Ectodermal cell (in vitro differentiated cells): ENCODE measurements around the gene PSG4.
"Not testable (repeated sequence)": the region's sequence is repeated elsewhere in the genome, so short reads cannot be mapped to it uniquely, and the experiment has no call there.

Experiments used
- H3K27ac ChIP-seq: 2 replicates; pipeline ENCODE4 v1.7.0; 2013; ENCODE audit warnings: mild to moderate bottlenecking, low read depth, low read length; ENCODE audit not compliant: insufficient read depth, poor library complexity, severe bottlenecking
- H3K27me3 ChIP-seq: 2 replicates; pipeline ENCODE4 v1.7.0; 2013; ENCODE audit warnings: mild to moderate bottlenecking, low read length; ENCODE audit not compliant: insufficient read depth, control insufficient read depth, poor library complexity, severe bottlenecking
- H3K36me3 ChIP-seq: one replicate; pipeline ENCODE4 v1.7.0; 2013; ENCODE audit warnings: low read length; ENCODE audit not compliant: control insufficient read depth, insufficient read depth
- H3K4me1 ChIP-seq: one replicate; pipeline ENCODE4 v1.7.0; 2013; ENCODE audit warnings: low read length; ENCODE audit not compliant: control insufficient read depth, insufficient read depth
- H3K4me3 ChIP-seq: 2 replicates; pipeline ENCODE4 v1.7.0; 2013; ENCODE audit warnings: low read depth, low read length, control low read depth; ENCODE audit not compliant: insufficient read depth
- H3K9me3 ChIP-seq: 2 replicates; pipeline ENCODE4 v1.7.0; 2013; ENCODE audit warnings: mild to moderate bottlenecking, low read length, moderate library complexity; ENCODE audit not compliant: control insufficient read depth
- WGBS, 2 experiments: methylation state at CpG; one replicate each; pipeline ENCODE4 v1.1.7; 2013; ENCODE audit warnings: missing lambda C conversion rate in 2 of 2; 5-methylcytosine and 5-hydroxymethylcytosine counted together

PSG4 gene

DNA sequence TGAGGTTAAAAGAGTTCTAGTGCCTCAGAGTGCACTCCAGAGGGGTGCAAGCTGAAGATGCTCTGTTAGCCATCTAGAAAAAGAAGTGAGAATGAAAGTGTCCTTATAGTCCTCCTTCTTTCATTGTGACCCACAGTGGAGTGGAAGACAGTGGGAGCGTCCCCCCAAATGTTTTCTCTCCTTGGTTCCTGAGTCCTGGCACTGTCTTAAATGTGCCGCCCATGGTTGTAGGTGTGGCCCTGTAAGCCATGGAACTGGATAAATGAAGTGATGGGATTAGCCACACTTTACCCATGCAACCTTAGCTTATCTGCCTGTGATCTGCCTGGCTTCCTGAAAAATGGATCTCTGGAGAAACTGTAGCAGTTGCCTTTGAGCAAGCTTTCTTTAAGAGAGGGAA, 23.3 kb upstream of the PSG4 start:
- H3K27me3 ChIP-seq, H3K9me3 ChIP-seq, H3K27ac ChIP-seq, H3K4me3 ChIP-seq, H3K4me1 ChIP-seq, H3K36me3 ChIP-seq: not testable (repeated sequence)
- 84 to 86% methylated on average over 2 of the region's 2 CpGs for WGBS, 2 experiments

DNA sequence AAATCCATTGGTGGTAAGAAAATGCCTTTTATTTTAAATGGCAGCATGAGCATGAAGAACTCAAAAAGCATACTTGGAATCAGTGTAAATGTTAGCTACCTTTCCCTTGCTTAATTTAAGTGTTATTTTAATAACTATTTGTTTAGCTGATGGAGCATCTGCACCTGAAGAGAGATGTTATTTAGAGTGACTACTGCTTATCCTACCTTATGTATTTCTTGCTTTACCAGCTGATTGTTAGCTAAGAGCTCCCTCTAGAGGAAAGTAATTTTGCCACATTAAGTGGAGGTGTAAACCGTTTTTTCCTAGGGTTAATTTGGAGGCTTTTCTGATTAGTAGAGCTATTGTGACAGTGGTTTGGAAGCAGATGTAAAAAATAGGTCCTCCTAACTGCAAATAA, 21.5 kb upstream of the PSG4 start:
- not testable (repeated sequence) for H3K4me3 ChIP-seq, H3K4me1 ChIP-seq, H3K27ac ChIP-seq, H3K36me3 ChIP-seq, H3K27me3 ChIP-seq, H3K9me3 ChIP-seq
- 60% methylated on average over 1 of the region's 1 CpG; no CpG with 5 or more reads in 1 of the 2 experiments for WGBS, 2 experiments

DNA sequence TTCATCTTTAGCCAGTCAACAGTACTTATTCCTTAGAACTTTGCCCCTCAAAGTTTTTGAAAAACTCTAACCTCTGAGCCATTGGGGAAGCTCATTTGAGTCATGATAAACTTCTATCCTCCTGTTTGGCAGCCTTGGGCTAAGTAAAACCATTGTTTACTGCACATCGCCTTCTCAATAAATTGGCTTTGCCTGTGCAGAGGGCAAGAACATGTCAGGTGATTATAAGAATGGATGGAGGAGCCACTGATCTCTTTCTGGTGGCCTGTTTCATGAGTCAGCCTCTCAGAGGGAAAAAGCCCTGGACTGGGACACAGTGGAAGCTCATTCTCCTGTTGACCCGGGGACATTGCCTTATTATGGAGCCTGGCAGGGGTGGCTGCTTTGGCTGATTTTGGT, 19.4 kb upstream of the PSG4 start:
- no peaks in the 10 kb centered on the region for H3K36me3 ChIP-seq
- H3K27me3 ChIP-seq = no peaks in the 10 kb centered on the region
- H3K4me1 ChIP-seq = no peaks in the 10 kb centered on the region
- H3K9me3 ChIP-seq = no peaks in the 10 kb centered on the region
- H3K27ac ChIP-seq = no peak overlapping the region
- WGBS, 2 experiments = 93 to 95% methylated on average over 2 of the region's 2 CpGs
- H3K4me3 ChIP-seq = no peak overlapping the region

DNA sequence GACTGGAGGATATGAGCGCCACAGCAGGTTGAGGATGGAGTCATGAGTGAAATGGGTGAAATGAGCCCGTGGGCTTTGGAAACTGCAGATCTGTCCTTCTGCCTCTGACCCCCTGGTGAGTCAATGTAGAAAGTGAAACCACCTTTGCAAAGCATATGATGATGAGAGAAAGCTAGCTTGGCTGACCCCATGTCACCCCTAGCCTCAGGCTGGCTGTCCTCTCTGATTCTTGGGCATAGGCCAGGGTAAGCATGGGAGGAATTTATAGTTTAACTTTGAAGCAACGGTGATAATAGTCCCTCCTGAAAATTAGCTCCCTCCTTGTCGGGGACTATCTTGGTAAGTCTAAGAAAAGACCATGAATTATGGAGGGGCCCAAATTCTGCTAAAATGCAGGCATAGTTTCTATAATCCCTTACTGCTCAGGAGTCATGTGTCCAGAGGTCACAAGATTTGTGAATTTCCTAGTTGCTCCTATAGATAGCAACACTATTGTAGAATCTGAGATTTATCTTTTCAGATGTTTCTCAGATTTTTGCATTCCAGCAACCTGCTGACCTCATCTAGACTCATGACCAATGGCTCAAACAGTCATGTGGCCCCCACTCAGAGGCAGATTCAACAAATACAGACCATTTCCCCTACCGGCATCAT, 18.9 kb upstream of the PSG4 start:
- H3K27ac ChIP-seq, H3K4me1 ChIP-seq, H3K36me3 ChIP-seq, H3K9me3 ChIP-seq, H3K4me3 ChIP-seq, H3K27me3 ChIP-seq: not testable (repeated sequence)
- WGBS, 2 experiments = 86 to 94% methylated on average over 5 of the region's 5 CpGs

- not testable (repeated sequence) for H3K4me1 ChIP-seq, H3K27me3 ChIP-seq, H3K27ac ChIP-seq, H3K36me3 ChIP-seq, H3K4me3 ChIP-seq, H3K9me3 ChIP-seq
- WGBS, 2 experiments = 93 to 95% methylated on average over 22 of the region's 22 CpGs
Observed at GRCh38 chr19:43221891-43222290, 16.5 kb upstream of the PSG4 start.

DNA sequence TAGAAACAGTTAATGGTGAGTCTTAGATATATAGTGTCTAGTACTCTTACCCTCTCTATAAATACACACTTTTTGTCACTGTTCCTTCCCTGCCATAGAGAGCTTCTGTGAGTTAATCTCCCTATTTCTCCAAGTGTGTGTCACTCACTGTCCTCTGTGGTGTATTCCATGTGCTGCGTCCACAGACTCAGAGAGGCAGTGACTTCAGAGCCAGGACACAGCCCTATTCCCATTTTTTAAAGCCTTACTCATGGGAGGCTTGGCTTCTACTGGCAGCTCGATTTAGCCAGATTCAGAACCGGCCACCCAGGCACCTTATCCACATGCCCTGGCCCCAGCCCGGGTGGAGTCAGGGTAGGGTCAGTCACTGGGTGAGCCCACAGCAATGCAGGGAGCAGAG, 13.7 kb upstream of the PSG4 start:
- 90 to 91% methylated on average over 4 of the region's 4 CpGs for WGBS, 2 experiments
- not testable (repeated sequence) for H3K4me3 ChIP-seq, H3K36me3 ChIP-seq, H3K27ac ChIP-seq, H3K4me1 ChIP-seq, H3K9me3 ChIP-seq, H3K27me3 ChIP-seq

DNA sequence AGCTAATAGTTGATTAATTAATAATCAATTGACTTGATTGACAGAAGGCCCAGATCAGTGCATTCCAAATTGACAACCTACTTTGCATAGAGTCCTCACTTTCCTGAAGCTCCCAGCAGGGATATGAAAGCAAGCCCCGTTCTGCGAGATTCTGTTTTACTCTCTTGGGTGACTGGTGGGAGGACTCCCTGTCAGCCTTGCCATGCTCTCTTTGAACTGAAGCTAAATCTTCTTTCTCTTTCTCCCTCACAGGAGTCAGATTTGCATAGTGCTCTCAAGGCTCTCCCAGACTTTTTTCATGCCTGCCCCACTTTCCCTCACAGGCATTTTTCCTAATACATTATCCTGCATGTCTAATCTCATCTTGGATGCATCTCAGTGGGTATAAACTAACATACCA, 10.4 kb upstream of the PSG4 start:
- H3K27ac ChIP-seq, H3K36me3 ChIP-seq, H3K4me1 ChIP-seq, H3K9me3 ChIP-seq, H3K4me3 ChIP-seq, H3K27me3 ChIP-seq: not testable (repeated sequence)
- 23 to 27% methylated on average over 2 of the region's 2 CpGs for WGBS, 2 experiments

- Histone ChIP-seq H3K4me1 (no peaks in the 10 kb centered on the region), H3K9me3 (no peaks in the 10 kb centered on the region), H3K36me3 (no peaks in the 10 kb centered on the region), H3K27ac (no peak overlapping the region), H3K4me3 (no peak overlapping the region), H3K27me3 (no peaks in the 10 kb centered on the region)
- 63 to 66% methylated on average over 4 of the region's 4 CpGs for WGBS, 2 experiments
Observed at GRCh38 chr19:43207991-43208390, 2.6 kb upstream of the PSG4 start.

DNA sequence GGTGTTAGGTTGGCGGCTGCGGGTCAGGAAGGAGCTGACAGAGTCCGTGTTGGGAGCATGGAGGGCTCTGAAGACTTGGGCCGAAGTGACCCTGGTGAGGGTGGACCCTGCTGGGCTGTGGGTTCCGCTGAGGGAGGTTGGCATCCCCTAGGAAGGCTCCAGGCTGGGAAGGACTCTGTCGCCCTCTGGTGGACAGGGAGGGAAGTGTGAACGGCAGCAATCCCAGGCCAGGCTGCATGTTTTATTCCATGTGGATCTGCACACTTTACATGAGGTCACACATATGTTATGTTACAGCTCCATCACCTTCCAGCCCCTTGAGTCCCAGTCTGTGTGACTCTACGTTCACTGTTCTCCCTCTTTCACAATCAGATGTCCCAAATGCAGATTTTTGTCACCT, 1.7 kb upstream of the PSG4 start:
- H3K36me3 ChIP-seq, H3K27me3 ChIP-seq, H3K27ac ChIP-seq, H3K4me1 ChIP-seq, H3K9me3 ChIP-seq, H3K4me3 ChIP-seq: not testable (repeated sequence)
- 59 to 61% methylated on average over 8 of the region's 8 CpGs for WGBS, 2 experiments

DNA sequence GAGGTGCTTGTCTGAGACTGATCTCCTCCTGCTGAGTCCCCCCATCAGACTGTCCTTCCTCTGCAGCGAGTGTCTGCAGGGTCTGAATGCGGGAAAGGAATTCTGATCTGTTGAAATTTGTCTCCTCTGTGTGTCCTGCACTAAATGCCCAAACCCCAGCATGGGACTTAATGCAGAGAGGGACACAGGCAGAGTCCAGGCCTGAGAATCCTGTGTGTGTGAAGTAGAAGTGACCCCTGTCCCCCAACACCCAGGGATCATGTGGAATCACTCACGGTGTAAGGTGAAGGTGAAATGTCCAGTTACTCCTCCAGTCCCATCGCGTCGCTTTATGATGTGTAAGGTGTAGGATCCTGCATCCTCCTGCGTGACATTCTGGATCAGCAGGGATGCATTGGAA, 1.8 kb downstream of the PSG4 start:
- H3K27me3 ChIP-seq, H3K36me3 ChIP-seq, H3K4me3 ChIP-seq, H3K27ac ChIP-seq, H3K4me1 ChIP-seq, H3K9me3 ChIP-seq: not testable (repeated sequence)
- WGBS, 2 experiments = 88 to 91% methylated on average over 7 of the region's 7 CpGs

DNA sequence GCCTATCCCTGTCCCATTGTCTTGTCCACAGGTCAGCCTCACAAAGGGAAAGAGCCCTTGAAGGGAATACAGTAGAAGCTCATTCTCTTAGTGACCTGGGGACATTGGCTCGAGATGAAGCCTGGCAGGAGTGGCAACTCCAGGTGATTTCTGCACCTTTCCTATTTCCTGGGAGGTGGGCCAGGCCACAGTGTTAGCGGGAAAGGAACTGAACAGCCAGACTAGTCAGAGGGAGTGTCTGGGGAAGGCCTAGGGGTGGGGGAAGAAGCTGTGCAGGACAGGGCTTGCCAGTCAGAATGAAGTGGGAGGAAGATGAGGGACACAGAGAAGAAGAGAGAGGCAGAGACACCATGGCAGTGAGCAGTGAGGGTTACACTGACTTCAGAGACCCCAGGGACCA, 3.5 kb downstream of the PSG4 start:
- H3K4me3 ChIP-seq, H3K4me1 ChIP-seq, H3K27ac ChIP-seq, H3K36me3 ChIP-seq, H3K27me3 ChIP-seq, H3K9me3 ChIP-seq: not testable (repeated sequence)
- WGBS, 2 experiments = 88 to 91% methylated on average over 2 of the region's 2 CpGs
